Measurements from ENCODE around the gene TOR3A. TPM values are rescaled to one million over a fixed set of nuclear protein-coding genes. Genes with fewer than 3 reads are reported as not detected.

TOR3A gene
- total RNA-seq, 1 donor from 2014 or later: 35.3 TPM

GRCh38 chr1:179101566-179101965 lies 19.7 kb downstream of the TOR3A start:
- Mint-ChIP-seq H3K36me3 (ENCODE audit: low read depth) (peaks cover 5% of the 10 kb centered on the region), H3K27me3 (ENCODE audit: low read depth) (no peaks in the 10 kb centered on the region), H3K4me3 (ENCODE audit: low read depth) (no peak overlapping the region), H3K27ac (no peak overlapping the region), H3K9me3 (no peaks in the 10 kb centered on the region), H3K4me1 (ENCODE audit: low read depth) (no peaks in the 10 kb centered on the region)
- intact Hi-C loops (cut with micrococcal nuclease): no loop called here
- DNase-seq (ENCODE audit: low spot score): no peak

- no peaks in the 10 kb centered on the region for H3K27me3 Mint-ChIP-seq (ENCODE audit: low read depth)
- no peak overlapping the region for H3K4me3 Mint-ChIP-seq (ENCODE audit: low read depth)
- no peaks in the 10 kb centered on the region for H3K4me1 Mint-ChIP-seq (ENCODE audit: low read depth)
- peaks cover 6% of the 10 kb centered on the region for H3K36me3 Mint-ChIP-seq (ENCODE audit: low read depth)
- no peak overlapping the region for H3K27ac Mint-ChIP-seq
- no peak for DNase-seq (ENCODE audit: low spot score)
- intact Hi-C loops (cut with micrococcal nuclease): no loop called here
- no peaks in the 10 kb centered on the region for H3K9me3 Mint-ChIP-seq
These were observed 22.1 kb downstream of the TOR3A start for GRCh38 chr1:179103999-179104398.

- Mint-ChIP-seq H3K27me3 (ENCODE audit: low read depth) (no peaks in the 10 kb centered on the region), H3K36me3 (ENCODE audit: low read depth) (peaks cover 10% of the 10 kb centered on the region), H3K4me1 (ENCODE audit: low read depth) (no peaks in the 10 kb centered on the region), H3K27ac (no peak overlapping the region), H3K9me3 (no peaks in the 10 kb centered on the region), H3K4me3 (ENCODE audit: low read depth) (no peak overlapping the region)
- no peak for DNase-seq (ENCODE audit: low spot score)
- intact Hi-C loops (cut with micrococcal nuclease): no loop called here
These were observed 22.9 kb downstream of the TOR3A start for GRCh38 chr1:179104611-179105250.

GRCh38 chr1:179105393-179105792 lies 23.5 kb downstream of the TOR3A start:
- intact Hi-C loops (cut with micrococcal nuclease): no loop called here
- H3K27ac Mint-ChIP-seq: no peak overlapping the region
- no peaks in the 10 kb centered on the region for H3K4me1 Mint-ChIP-seq (ENCODE audit: low read depth)
- peaks cover 10% of the 10 kb centered on the region for H3K36me3 Mint-ChIP-seq (ENCODE audit: low read depth)
- no peak for DNase-seq (ENCODE audit: low spot score)
- no peaks in the 10 kb centered on the region for H3K27me3 Mint-ChIP-seq (ENCODE audit: low read depth)
- no peaks in the 10 kb centered on the region for H3K9me3 Mint-ChIP-seq
- no peak overlapping the region for H3K4me3 Mint-ChIP-seq (ENCODE audit: low read depth)

- Mint-ChIP-seq H3K9me3 (no peaks in the 10 kb centered on the region), H3K36me3 (ENCODE audit: low read depth) (peaks cover 10% of the 10 kb centered on the region), H3K27me3 (ENCODE audit: low read depth) (no peaks in the 10 kb centered on the region), H3K4me1 (ENCODE audit: low read depth) (no peaks in the 10 kb centered on the region), H3K4me3 (ENCODE audit: low read depth) (no peak overlapping the region), H3K27ac (no peak overlapping the region)
- intact Hi-C loops (cut with micrococcal nuclease): no loop called here
- DNase-seq (ENCODE audit: low spot score): no peak
These were observed 26.1 kb downstream of the TOR3A start for GRCh38 chr1:179107706-179108629.

GRCh38 chr1:179108644-179109043 lies 26.8 kb downstream of the TOR3A start:
- Mint-ChIP-seq H3K27me3 (ENCODE audit: low read depth) (no peaks in the 10 kb centered on the region), H3K27ac (no peak overlapping the region), H3K36me3 (ENCODE audit: low read depth) (peaks cover 10% of the 10 kb centered on the region), H3K4me3 (ENCODE audit: low read depth) (no peak overlapping the region), H3K4me1 (ENCODE audit: low read depth) (no peaks in the 10 kb centered on the region), H3K9me3 (no peaks in the 10 kb centered on the region)
- DNase-seq (ENCODE audit: low spot score): no peak
- intact Hi-C loops (cut with micrococcal nuclease): no loop called here

GRCh38 chr1:179115181-179115580 lies 33.3 kb downstream of the TOR3A start:
- Mint-ChIP-seq H3K4me1 (ENCODE audit: low read depth) (no peaks in the 10 kb centered on the region), H3K4me3 (ENCODE audit: low read depth) (no peak overlapping the region), H3K27ac (no peak overlapping the region), H3K9me3 (no peaks in the 10 kb centered on the region), H3K27me3 (ENCODE audit: low read depth) (no peaks in the 10 kb centered on the region), H3K36me3 (ENCODE audit: low read depth) (peaks cover 13% of the 10 kb centered on the region)
- intact Hi-C loops (cut with micrococcal nuclease): no loop called here
- no peak for DNase-seq (ENCODE audit: low spot score)

GRCh38 chr1:179119513-179119912 lies 37.6 kb downstream of the TOR3A start:
- no peak for DNase-seq (ENCODE audit: low spot score)
- H3K4me1 Mint-ChIP-seq (ENCODE audit: low read depth): peaks cover 8% of the 10 kb centered on the region

GRCh38 chr1:179120736-179121135 lies 38.9 kb downstream of the TOR3A start:
- no peaks in the 10 kb centered on the region for H3K27me3 Mint-ChIP-seq (ENCODE audit: low read depth)
- no peak overlapping the region for H3K27ac Mint-ChIP-seq
- peaks cover 13% of the 10 kb centered on the region for H3K36me3 Mint-ChIP-seq (ENCODE audit: low read depth)
- no peak overlapping the region for H3K4me3 Mint-ChIP-seq (ENCODE audit: low read depth)
- DNase-seq (ENCODE audit: low spot score): no peak
- intact Hi-C loops (cut with micrococcal nuclease): loop anchor here (1.0 to 2.0 kb wide), 4 partner anchors 74 to 249 kb away; partner anchors contain the start of genes ABL2 and SOAT1
- peaks cover 8% of the 10 kb centered on the region for H3K4me1 Mint-ChIP-seq (ENCODE audit: low read depth)
- H3K9me3 Mint-ChIP-seq: no peaks in the 10 kb centered on the region

More at GRCh38 chr1:179119513-179119912, 37.6 kb downstream of the TOR3A start:
- Mint-ChIP-seq H3K9me3 (no peaks in the 10 kb centered on the region), H3K4me3 (ENCODE audit: low read depth) (no peak overlapping the region), H3K36me3 (ENCODE audit: low read depth) (peaks cover 13% of the 10 kb centered on the region), H3K27me3 (ENCODE audit: low read depth) (no peaks in the 10 kb centered on the region), H3K27ac (no peak overlapping the region)
- intact Hi-C loops (cut with micrococcal nuclease): no loop called here

GRCh38 chr1:179121159-179121938 lies 39.5 kb downstream of the TOR3A start:
- Mint-ChIP-seq H3K36me3 (ENCODE audit: low read depth) (peaks cover 13% of the 10 kb centered on the region), H3K4me1 (ENCODE audit: low read depth) (peaks cover 8% of the 10 kb centered on the region), H3K27ac (no peak overlapping the region), H3K4me3 (ENCODE audit: low read depth) (no peak overlapping the region), H3K27me3 (ENCODE audit: low read depth) (no peaks in the 10 kb centered on the region), H3K9me3 (no peaks in the 10 kb centered on the region)
- intact Hi-C loops (cut with micrococcal nuclease): loop anchor here (1.0 to 2.0 kb wide), 4 partner anchors 73 to 248 kb away; partner anchors contain the start of genes ABL2 and SOAT1
- no peak for DNase-seq (ENCODE audit: low spot score)

GRCh38 chr1:179124873-179125272 lies 43.0 kb downstream of the TOR3A start:
- Mint-ChIP-seq H3K27me3 (ENCODE audit: low read depth) (no peaks in the 10 kb centered on the region), H3K36me3 (ENCODE audit: low read depth) (no peaks in the 10 kb centered on the region), H3K4me3 (ENCODE audit: low read depth) (no peak overlapping the region), H3K27ac (no peak overlapping the region), H3K9me3 (no peaks in the 10 kb centered on the region), H3K4me1 (ENCODE audit: low read depth) (peaks cover 21% of the 10 kb centered on the region)
- no peak for DNase-seq (ENCODE audit: low spot score)
- intact Hi-C loops (cut with micrococcal nuclease): no loop called here

GRCh38 chr1:179126338-179127060 lies 44.6 kb downstream of the TOR3A start:
- no peaks in the 10 kb centered on the region for H3K27me3 Mint-ChIP-seq (ENCODE audit: low read depth)
- peaks cover 15% of the 10 kb centered on the region for H3K4me1 Mint-ChIP-seq (ENCODE audit: low read depth)
- intact Hi-C loops (cut with micrococcal nuclease): no loop called here
- no peak overlapping the region for H3K27ac Mint-ChIP-seq
- no peak overlapping the region for H3K4me3 Mint-ChIP-seq (ENCODE audit: low read depth)
- DNase-seq (ENCODE audit: low spot score): no peak
- H3K9me3 Mint-ChIP-seq: no peaks in the 10 kb centered on the region
- peaks cover 6% of the 10 kb centered on the region for H3K36me3 Mint-ChIP-seq (ENCODE audit: low read depth)

Measured in activated T-helper 2 cell treated with anti-CD3 and anti-CD28 coated beads, Interferon-gamma antibody, Interleukin-2, Interleukin-4, amounts not matched to agents 10 μg/mL and 5 μg/mL and 100 μg/mL, durations not matched to agents 14 hours and 24 hours and 36 hours (primary cell).